RWPE2 (cell line): ENCODE results near the gene MPZL3.

Experiments used
- ATAC-seq: fragments of 200-7000 bp; cut with Tn5 transposase; 3 replicates; pipeline ENCODE4 v1.9.1; 2021; ENCODE audit warnings: low read depth
- DNase-seq: peaks from one replicate; pipeline ENCODE4 v3.0.0-alpha.2; 2020; ENCODE audit warnings: low spot score
- H3K27ac ChIP-seq: fragments of 450-650 bp; 2 replicates; pipeline ENCODE4 v1.5.1; 2017; ENCODE audit warnings: mild to moderate bottlenecking; ENCODE audit not compliant: poor library complexity, severe bottlenecking
- H3K27me3 ChIP-seq: fragments of 250-450 bp; sonication (Bioruptor Pico); 2 replicates; pipeline ENCODE4 v1.5.1; 2021; ENCODE audit warnings: mild to moderate bottlenecking, moderate library complexity; ENCODE audit not compliant: insufficient read depth, poor library complexity, severe bottlenecking
- H3K36me3 ChIP-seq: fragments of 250-450 bp; sonication (Bioruptor Pico); 2 replicates; pipeline ENCODE4 v1.5.1; 2020; ENCODE audit warnings: low read depth, mild to moderate bottlenecking, moderate library complexity
- H3K4me1 ChIP-seq: fragments of 250-450 bp; sonication (Bioruptor Pico); 2 replicates; pipeline ENCODE4 v1.5.1; 2021; ENCODE audit warnings: mild to moderate bottlenecking, moderate library complexity; ENCODE audit not compliant: insufficient read depth, poor library complexity, severe bottlenecking
- H3K4me3 ChIP-seq: fragments of 250-450 bp; sonication (Bioruptor Pico); 2 replicates; pipeline ENCODE4 v1.5.1; 2021; ENCODE audit warnings: mild to moderate bottlenecking, moderate library complexity; ENCODE audit not compliant: severe bottlenecking
- H3K9me3 ChIP-seq: fragments of 250-450 bp; sonication (Bioruptor Pico); 2 replicates; pipeline ENCODE4 v1.5.1; 2021; ENCODE audit warnings: mild to moderate bottlenecking, moderate library complexity; ENCODE audit not compliant: severe bottlenecking
- TF ChIP-seq, protein P1 (sequence below): fragments of 450-650 bp; IDR thresholded peaks from one replicate; pipeline ENCODE4 v1.5.1; 2017; ENCODE audit warnings: mild to moderate bottlenecking, moderate library complexity; ENCODE audit not compliant: poor library complexity, severe bottlenecking

The MPZL3 gene

DNA sequence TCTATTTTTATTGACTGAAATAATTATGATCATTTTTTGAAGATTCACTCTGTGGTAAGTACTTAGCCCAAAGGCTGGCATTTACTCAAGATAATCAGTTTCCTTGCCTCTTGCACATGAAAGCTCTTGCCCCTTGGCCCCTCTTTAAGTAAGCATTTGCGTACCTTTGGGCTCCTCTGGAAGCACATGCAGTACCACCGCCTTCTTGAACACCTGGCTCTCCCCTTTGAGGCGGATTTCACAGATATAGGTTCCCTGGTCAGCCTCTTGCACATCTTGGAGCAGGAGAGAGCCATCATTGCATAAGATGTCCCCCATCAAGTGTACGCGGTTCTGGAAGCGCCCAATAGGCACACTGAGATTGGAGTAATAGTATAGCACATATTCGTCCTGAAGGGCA is 41.8 kb downstream of the MPZL3 start:
- Histone ChIP-seq H3K4me1 (no peaks in the 10 kb centered on the region), H3K36me3 (no peaks in the 10 kb centered on the region), H3K9me3 (no peaks in the 10 kb centered on the region), H3K27ac (no peak overlapping the region), H3K4me3 (no peak overlapping the region), H3K27me3 (no peaks in the 10 kb centered on the region)
- DNase-seq (no peak), ATAC-seq (no peak)
- TF ChIP-seq, protein P1, sequence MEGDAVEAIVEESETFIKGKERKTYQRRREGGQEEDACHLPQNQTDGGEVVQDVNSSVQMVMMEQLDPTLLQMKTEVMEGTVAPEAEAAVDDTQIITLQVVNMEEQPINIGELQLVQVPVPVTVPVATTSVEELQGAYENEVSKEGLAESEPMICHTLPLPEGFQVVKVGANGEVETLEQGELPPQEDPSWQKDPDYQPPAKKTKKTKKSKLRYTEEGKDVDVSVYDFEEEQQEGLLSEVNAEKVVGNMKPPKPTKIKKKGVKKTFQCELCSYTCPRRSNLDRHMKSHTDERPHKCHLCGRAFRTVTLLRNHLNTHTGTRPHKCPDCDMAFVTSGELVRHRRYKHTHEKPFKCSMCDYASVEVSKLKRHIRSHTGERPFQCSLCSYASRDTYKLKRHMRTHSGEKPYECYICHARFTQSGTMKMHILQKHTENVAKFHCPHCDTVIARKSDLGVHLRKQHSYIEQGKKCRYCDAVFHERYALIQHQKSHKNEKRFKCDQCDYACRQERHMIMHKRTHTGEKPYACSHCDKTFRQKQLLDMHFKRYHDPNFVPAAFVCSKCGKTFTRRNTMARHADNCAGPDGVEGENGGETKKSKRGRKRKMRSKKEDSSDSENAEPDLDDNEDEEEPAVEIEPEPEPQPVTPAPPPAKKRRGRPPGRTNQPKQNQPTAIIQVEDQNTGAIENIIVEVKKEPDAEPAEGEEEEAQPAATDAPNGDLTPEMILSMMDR = no peak

DNA sequence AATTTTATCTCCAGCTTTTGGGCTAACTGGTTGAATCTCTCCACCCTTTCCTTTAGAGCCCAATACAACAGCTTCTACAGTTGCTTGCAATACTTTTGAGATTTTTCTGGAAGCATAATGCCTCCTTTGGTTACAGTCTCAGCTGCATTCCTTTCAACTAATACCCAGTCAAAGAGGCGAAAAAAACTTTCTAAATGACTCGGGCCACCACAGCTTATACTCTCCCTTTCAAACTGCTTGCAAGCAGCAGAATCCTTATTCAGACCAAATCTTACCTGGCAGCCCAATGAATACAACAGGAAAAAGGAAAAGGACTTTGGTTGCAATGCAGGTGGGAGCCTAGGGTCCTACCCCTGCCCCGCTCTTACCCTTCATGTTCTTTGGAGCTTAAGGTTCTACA is 43.1 kb downstream of the MPZL3 start:
- ATAC-seq (no peak), DNase-seq (no peak)
- no peaks in the 10 kb centered on the region for H3K4me1 ChIP-seq
- no peak overlapping the region for H3K27ac ChIP-seq
- no peaks in the 10 kb centered on the region for H3K36me3 ChIP-seq
- TF ChIP-seq, protein P1 = no peak
- H3K4me3 ChIP-seq = no peak overlapping the region
- H3K27me3 ChIP-seq = no peaks in the 10 kb centered on the region
- H3K9me3 ChIP-seq = no peaks in the 10 kb centered on the region

- no peak for ATAC-seq
- Histone ChIP-seq H3K36me3 (no peaks in the 10 kb centered on the region), H3K27ac (no peak overlapping the region), H3K4me3 (no peak overlapping the region), H3K4me1 (no peaks in the 10 kb centered on the region), H3K27me3 (no peaks in the 10 kb centered on the region), H3K9me3 (no peaks in the 10 kb centered on the region)
- no peak for DNase-seq
- TF ChIP-seq, protein P1 = no peak
Observed at GRCh38 chr11:118207079-118207478, 45.1 kb downstream of the MPZL3 start.

DNA sequence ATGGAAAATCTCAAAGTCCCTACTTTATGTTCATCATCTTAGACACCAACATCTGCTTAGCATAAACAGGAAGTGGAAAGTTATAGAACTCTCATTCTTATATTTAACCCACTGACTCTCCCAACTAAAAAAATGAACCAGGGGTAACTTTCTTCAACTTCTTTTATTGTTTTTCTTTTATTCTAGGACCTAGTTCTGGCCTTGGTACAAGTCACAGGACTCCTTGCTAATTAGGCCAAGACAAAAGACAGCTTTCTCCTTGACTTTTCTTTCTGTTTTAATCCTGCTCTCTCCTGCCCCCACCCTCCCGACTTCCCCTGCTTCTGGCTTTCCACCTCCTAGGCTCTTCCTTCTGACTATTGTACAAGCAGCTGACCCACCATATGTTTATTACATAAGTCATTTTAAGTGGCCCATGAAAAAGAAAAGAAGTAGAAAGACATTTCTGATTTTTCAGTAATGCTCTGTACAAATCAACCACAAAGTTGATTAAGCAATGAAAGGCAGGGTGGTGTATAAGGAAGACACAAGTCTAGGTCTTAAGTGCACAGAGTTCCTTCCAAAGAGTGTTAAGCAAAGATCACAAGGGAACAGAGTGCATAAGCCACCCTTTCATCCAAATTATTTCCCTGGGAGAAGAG is 45.7 kb downstream of the MPZL3 start:
- ATAC-seq (no peak), DNase-seq (no peak)
- Histone ChIP-seq H3K9me3 (no peaks in the 10 kb centered on the region), H3K27ac (no peak overlapping the region), H3K4me1 (no peaks in the 10 kb centered on the region), H3K4me3 (no peak overlapping the region), H3K36me3 (no peaks in the 10 kb centered on the region), H3K27me3 (no peaks in the 10 kb centered on the region)
- TF ChIP-seq, protein P1 = no peak

- DNase-seq (no peak), ATAC-seq (no peak)
- Histone ChIP-seq H3K27ac (no peak overlapping the region), H3K9me3 (no peaks in the 10 kb centered on the region), H3K4me3 (no peak overlapping the region), H3K27me3 (no peaks in the 10 kb centered on the region), H3K4me1 (no peaks in the 10 kb centered on the region), H3K36me3 (no peaks in the 10 kb centered on the region)
- TF ChIP-seq, protein P1 = no peak
Observed at GRCh38 chr11:118205606-118206378, 46.4 kb downstream of the MPZL3 start.
